Gastroesophageal sphincter (tissue), 3 donors: ENCODE data around the gene FAM50A.

Experiments used
- CTCF ChIP-seq, 4 experiments: fragments of 200-600 bp in 2 of 4; fragments of 450-650 bp in 2 of 4; sonication (generic) in 1 of 4; IDR thresholded peaks; one replicate each; pipeline ENCODE4 v1.5.1; 2017 to 2019; ENCODE audit warnings: antibody characterized with exemption in 4 of 4, mild to moderate bottlenecking in 2 of 4, moderate library complexity in 2 of 4
- EP300 ChIP-seq: sonication (generic); formaldehyde crosslinking; IDR thresholded peaks from one replicate; pipeline ENCODE4 v1.6.1; 2017; ENCODE audit warnings: antibody characterized with exemption, mild to moderate bottlenecking
- POLR2A ChIP-seq, 2 donors: fragments of 450-650 bp; IDR thresholded peaks; one replicate each; pipeline ENCODE4 v1.6.1; 2017; ENCODE audit warnings: antibody characterized with exemption in 2 of 2, mild to moderate bottlenecking in 2 of 2, moderate library complexity in 1 of 2
- POLR2AphosphoS5 ChIP-seq: sonication (generic); formaldehyde crosslinking; IDR thresholded peaks from one replicate; pipeline ENCODE4 v1.6.1; 2017; ENCODE audit warnings: antibody characterized with exemption

GRCh38 chrX:154448484-154448883 lies 4.5 kb downstream of the FAM50A start:
- TF ChIP-seq CTCF (IDR thresholded peaks at IDR 0.05) (no peak), POLR2A (IDR thresholded peaks at IDR 0.05) (no peak), POLR2AphosphoS5 (no peak), EP300 (no peak)
